Right lobe of liver (tissue), 4 donors: Measurements from ENCODE around the gene DLEC1.

Experiments used
- CTCF ChIP-seq, 4 donors: fragments of 200-600 bp in 3 of 4; fragments of 450-650 bp in 1 of 4; IDR thresholded peaks; one replicate each; pipeline versions ENCODE4 v1.5.1 to v1.8.0; 2016 to 2022; ENCODE audit warnings: antibody characterized with exemption in 4 of 4, mild to moderate bottlenecking in 2 of 4
- POLR2A ChIP-seq: fragments of 450-650 bp; IDR thresholded peaks from one replicate; pipeline ENCODE4 v1.6.1; 2017; ENCODE audit warnings: antibody characterized with exemption, mild to moderate bottlenecking
- donor health status: DM: no; HTN: no; CAD: no.
- donor health status: DM: no; HTN: no; CAD: no.
- donor health status: DM: no; HTN: yes; CAD: no.

DNA sequence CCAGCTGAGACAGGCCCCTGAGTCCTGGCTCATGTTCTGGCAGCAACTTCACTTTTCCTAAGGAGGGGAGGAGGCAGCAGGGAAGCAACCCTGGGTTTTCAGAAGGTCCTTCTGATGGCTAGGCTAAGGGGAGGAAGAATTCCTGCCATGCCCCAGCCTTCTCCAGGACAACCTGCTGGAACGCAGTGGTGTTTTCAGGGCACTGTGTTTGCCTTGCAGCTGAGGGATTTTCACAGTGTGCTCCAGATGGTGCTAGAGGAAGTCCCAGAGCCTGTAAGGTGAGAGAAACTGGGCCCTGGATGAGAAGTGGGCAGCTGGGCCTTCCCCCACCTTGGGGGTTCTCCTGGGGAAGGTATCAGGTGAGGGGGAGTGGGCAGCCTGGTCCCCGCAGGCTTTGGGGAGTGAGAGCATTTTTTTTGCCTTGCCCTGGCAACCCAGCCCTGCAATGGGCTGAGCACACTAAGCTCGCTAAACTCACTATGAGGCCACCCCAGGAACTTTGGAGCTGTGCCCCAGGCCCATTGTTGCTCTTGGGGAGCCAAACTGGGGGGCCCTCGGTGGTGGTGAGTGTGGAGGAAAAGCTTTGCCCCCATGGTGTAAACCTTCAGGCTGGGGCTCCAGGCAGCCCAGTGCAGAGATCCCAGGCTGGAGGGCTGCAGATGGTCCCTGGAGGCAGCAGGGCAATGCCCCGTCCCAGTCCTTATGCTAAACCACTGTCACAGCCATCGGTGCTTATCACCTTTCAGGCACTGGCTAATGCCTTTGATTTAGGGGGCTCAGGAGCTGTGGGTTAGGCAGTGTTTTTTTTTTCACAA lies 56.9 kb downstream of the DLEC1 start:
- TF ChIP-seq CTCF (IDR thresholded peaks at IDR 0.05) (no peak), POLR2A (no peak)
